ENCODE results near the gene THADA.

- TF ChIP-seq CTCF (conservative IDR thresholded peaks at IDR 0.05; ENCODE audit: low read length) (no peak), EZH2phosphoT487 (IDR thresholded peaks at IDR 0.05; ENCODE audit: borderline replicate concordance, low read depth, low read length) (no peak)
Observed at GRCh38 chr2:43228321-43228751, 367.5 kb downstream of the THADA start.

All from OCI-LY7 (cell line).